Thoracic aorta (tissue), 2 donors: Measurements from ENCODE around the gene DCAF8L1. TPM values are rescaled to one million over a fixed set of nuclear protein-coding genes. Genes with fewer than 3 reads are reported as not detected.

Experiments
- ATAC-seq: fragments of 150-250 bp; one replicate; pipeline ENCODE4 v1.8.0; 2017; ENCODE audit warnings: low read depth; ENCODE audit not compliant: insufficient number of reproducible peaks, low FRiP score
- DNase-seq: peaks from one replicate; pipeline ENCODE4 v3.0.0-alpha.2; 2020; ENCODE audit warnings: low spot score
- H3K27ac ChIP-seq, 2 donors: fragments of 200-600 bp; sonication (generic); 1 replicate in 1 of 2; 2 replicates in 1 of 2; pipeline ENCODE4 v1.5.1; 2016; ENCODE audit warnings: mild to moderate bottlenecking in 2 of 2, moderate library complexity in 2 of 2
- H3K27me3 ChIP-seq: fragments of 200-600 bp; sonication (generic); replicated peaks from 2 replicates; pipeline ENCODE4 v1.6.0; 2016; ENCODE audit warnings: mild to moderate bottlenecking; ENCODE audit not compliant: insufficient read depth
- H3K36me3 ChIP-seq: fragments of 200-600 bp; sonication (generic); one replicate; pipeline ENCODE4 v1.5.1; 2016
- H3K4me1 ChIP-seq, 2 donors: fragments of 200-600 bp; sonication (generic); 1 replicate in 1 of 2; 2 replicates in 1 of 2; pipeline versions ENCODE4 v1.5.1 to v1.6.0; 2016; ENCODE audit warnings: low read depth in 2 of 2, mild to moderate bottlenecking in 1 of 2; ENCODE audit not compliant: control insufficient read depth in 1 of 2
- H3K4me3 ChIP-seq: fragments of 200-600 bp; sonication (generic); 2 replicates; pipeline ENCODE4 v1.5.1; 2016; ENCODE audit warnings: mild to moderate bottlenecking
- H3K9me3 ChIP-seq: fragments of 200-600 bp; sonication (generic); 2 replicates; pipeline ENCODE4 v1.5.1; 2016
- CTCF ChIP-seq: fragments of 200-600 bp; sonication (generic); IDR thresholded peaks from one replicate; pipeline ENCODE4 v1.5.1; 2019; ENCODE audit warnings: antibody characterized with exemption
- total RNA-seq, 2 donors: library from RNA; depleted of rRNA; stranded (reverse); fragments of >200 nt; gene quantifications; one replicate each; pipeline versions ENCODE4 v1.1.0 to v1.2.3, GENCODE V29; 2016

Gene DCAF8L1
- not detected for total RNA-seq

- ATAC-seq (no peak), DNase-seq (no peak)
- Histone ChIP-seq H3K27me3 (no peaks in the 10 kb centered on the region), H3K4me3 (no peak within 1 kb of the TSS), H3K4me1 (no peaks in the 10 kb centered on the region), H3K9me3 (no peaks in the 10 kb centered on the region), H3K27ac (no peak within 1 kb of the TSS), H3K36me3 (no peaks in the 10 kb centered on the region)
- no peak for TF ChIP-seq CTCF
Observed at GRCh38 chrX:27981349-27981748, at the start of gene DCAF8L1. TSS of gene DCAF8L1 (minus strand) at chrX:27981449. CDS start at chrX:27981334, 115 bp downstream.

GRCh38 chrX:28022371-28022770 is 41.1 kb upstream of the DCAF8L1 start:
- Histone ChIP-seq H3K4me3 (no peak overlapping the region), H3K4me1 (no peaks in the 10 kb centered on the region), H3K27ac (no peak overlapping the region), H3K36me3 (no peaks in the 10 kb centered on the region), H3K9me3 (no peaks in the 10 kb centered on the region), H3K27me3 (no peaks in the 10 kb centered on the region)
- TF ChIP-seq CTCF = no peak
- no peak for ATAC-seq
- no peak for DNase-seq

- Histone ChIP-seq H3K36me3 (no peaks in the 10 kb centered on the region), H3K9me3 (no peaks in the 10 kb centered on the region), H3K27me3 (no peaks in the 10 kb centered on the region), H3K4me1 (no peaks in the 10 kb centered on the region), H3K4me3 (no peak overlapping the region), H3K27ac (no peak overlapping the region)
- no peak for TF ChIP-seq CTCF
- ATAC-seq = no peak
- DNase-seq = no peak
Observed at GRCh38 chrX:28016823-28017222, 35.6 kb upstream of the DCAF8L1 start.

GRCh38 chrX:28015993-28016392 is 34.7 kb upstream of the DCAF8L1 start:
- H3K27me3 ChIP-seq = no peaks in the 10 kb centered on the region
- no peak overlapping the region for H3K27ac ChIP-seq
- H3K9me3 ChIP-seq = no peaks in the 10 kb centered on the region
- H3K4me1 ChIP-seq = no peaks in the 10 kb centered on the region
- H3K36me3 ChIP-seq = no peaks in the 10 kb centered on the region
- ATAC-seq (no peak), DNase-seq (no peak)
- H3K4me3 ChIP-seq = no peak overlapping the region
- TF ChIP-seq CTCF = no peak

DNA sequence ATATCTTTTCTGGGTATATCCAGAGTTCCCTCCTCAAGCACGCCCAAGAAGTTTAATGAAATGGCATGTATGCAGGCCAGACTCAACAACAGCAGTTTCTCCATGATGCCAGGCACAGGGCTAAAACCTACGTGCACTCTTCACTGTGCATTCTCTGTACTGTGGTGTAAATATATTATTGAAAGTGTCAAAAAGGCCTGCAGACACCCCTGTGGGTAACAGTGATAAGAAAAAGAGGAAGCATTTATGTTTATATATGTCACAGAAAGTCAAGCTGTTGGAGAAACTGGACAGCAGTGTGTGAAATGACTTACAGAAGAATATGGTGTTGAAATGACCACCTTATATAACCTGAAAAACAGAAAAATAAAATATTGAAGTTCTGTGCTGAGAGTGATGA is 29.6 kb upstream of the DCAF8L1 start:
- Histone ChIP-seq H3K4me1 (no peaks in the 10 kb centered on the region), H3K9me3 (no peaks in the 10 kb centered on the region), H3K27me3 (no peaks in the 10 kb centered on the region), H3K36me3 (no peaks in the 10 kb centered on the region), H3K4me3 (no peak overlapping the region), H3K27ac (no peak overlapping the region)
- no peak for TF ChIP-seq CTCF
- ATAC-seq (no peak), DNase-seq (no peak)
